HepG2 (cell line): ENCODE data around the gene PYCR2. TPM values are rescaled to one million over a fixed set of nuclear protein-coding genes. Genes with fewer than 3 reads are reported as not detected.
A peak's percentile ranks its signal among the peaks of the same experiment; 100 is the strongest.

Source experiments
- ATAC-seq: fragments of 200-7000 bp; cut with Tn5 transposase; 3 replicates; pipeline ENCODE4 v1.9.1; 2020; ENCODE audit warnings: mild to moderate bottlenecking, moderate library complexity
- BruUV-seq: library from RNA; stranded (reverse); fragments of 400-500 nt; replicated peaks from 2 replicates; lab custom pipeline; 2021; lab: Mats Ljungman, UMichigan
- CTCF ChIA-PET: fragments of 300-600 bp; formaldehyde crosslinking; extraction: SDS; loops from one replicate; lab custom pipeline; 2021; ENCODE audit warnings: low total read pairs, inconsistent platforms, low intra/inter-chr PET ratio; lab: Yijun Ruan, JAX
- POLR2A ChIA-PET: fragments of 350-600 bp; sonication (Branson Sonifier 250); formaldehyde crosslinking; loops from one replicate; lab custom pipeline; 2020; ENCODE audit warnings: antibody characterized with exemption, inconsistent platforms; lab: Yijun Ruan, JAX
- DNase-seq: peaks from one replicate; pipeline ENCODE4 v3.0.0-alpha.2; 2015; ENCODE audit warnings: low spot score
- FAIRE-seq: peaks from 3 replicates; lab custom pipeline; 2011; peaks lifted over from hg19 to GRCh38; lab: Jason Lieb, UNC
- H2AFZ ChIP-seq: one replicate; pipeline ENCODE4 v1.6.1; 2011; ENCODE audit warnings: low read length, inconsistent platforms
- H3K27ac ChIP-seq: fragments of 300-600 bp; 3 replicates; pipeline ENCODE4 v1.8.0; 2011; ENCODE audit warnings: mixed run types, mild to moderate bottlenecking, mixed read lengths, low read length, inconsistent platforms; ENCODE audit not compliant: insufficient read depth; ENCODE audit errors: extremely low read length
- H3K27me3 ChIP-seq, 2 experiments: fragments of 200-600 bp in 1 of 2; 2 replicates in 1 of 2; 3 replicates in 1 of 2; pipeline versions ENCODE4 v1.6.0 to v1.8.0; 2011; ENCODE audit warnings: low read length in 2 of 2, mild to moderate bottlenecking in 2 of 2, moderate library complexity in 2 of 2, inconsistent platforms in 1 of 2; ENCODE audit not compliant: insufficient read depth in 2 of 2, control insufficient read depth in 1 of 2
- H3K36me3 ChIP-seq, 2 experiments: fragments of 200-600 bp in 1 of 2; replicated peaks in 1 of 2; 2 replicates in 1 of 2; 3 replicates in 1 of 2; pipeline versions ENCODE4 v1.5.1 to v1.8.0; 2011; ENCODE audit warnings: low read length in 2 of 2, inconsistent platforms in 1 of 2; ENCODE audit not compliant: insufficient read depth in 2 of 2, control insufficient read depth in 1 of 2
- H3K4me1 ChIP-seq: 2 replicates; pipeline ENCODE4 v1.5.1; 2012; ENCODE audit warnings: low read length, inconsistent platforms; ENCODE audit not compliant: insufficient read depth
- H3K4me2 ChIP-seq: 2 replicates; pipeline ENCODE4 v1.6.0; 2011; ENCODE audit warnings: low read depth, low read length, inconsistent platforms
- H3K4me3 ChIP-seq, 3 experiments: fragments of 200-600 bp in 1 of 3; sonication (generic), shearing (Covaris generic) in 1 of 3; replicated peaks in 1 of 3; 2 replicates each; pipeline ENCODE4 v1.5.1; 2011 to 2016; ENCODE audit warnings: low read length in 3 of 3, inconsistent platforms in 2 of 3, low read depth in 2 of 3, mild to moderate bottlenecking in 2 of 3, control low read depth in 1 of 3, mixed read lengths in 1 of 3; ENCODE audit not compliant: insufficient read depth in 1 of 3
- H3K79me2 ChIP-seq: one replicate; pipeline ENCODE4 v1.6.1; 2011; ENCODE audit warnings: low read length, inconsistent platforms; ENCODE audit not compliant: insufficient read depth
- H3K9ac ChIP-seq: 2 replicates; pipeline ENCODE4 v1.6.0; 2011; ENCODE audit warnings: mild to moderate bottlenecking, low read depth, low read length, inconsistent platforms; ENCODE audit not compliant: insufficient read depth
- H3K9me3 ChIP-seq: 2 replicates; pipeline ENCODE4 v1.5.1; 2012; ENCODE audit warnings: mild to moderate bottlenecking, low read length
- H4K20me1 ChIP-seq: 2 replicates; pipeline ENCODE4 v1.6.0; 2011; ENCODE audit warnings: inconsistent platforms, mild to moderate bottlenecking, low read length, moderate library complexity; ENCODE audit not compliant: insufficient read depth
- ETV5 ChIP-seq: IDR thresholded peaks from 2 replicates; pipeline ENCODE4 v1.6.1; 2018; ENCODE audit warnings: missing biosample characterization, missing genetic modification reagents, inconsistent platforms, borderline replicate concordance
- HOXA3 ChIP-seq: sonication (generic); formaldehyde crosslinking; IDR thresholded peaks from 2 replicates; pipeline ENCODE4 v1.5.0; 2020; ENCODE audit warnings: missing genetic modification reagents
- SALL1 ChIP-seq: sonication (generic); formaldehyde crosslinking; IDR thresholded peaks from 2 replicates; pipeline ENCODE4 v1.8.0; 2022; ENCODE audit warnings: mild to moderate bottlenecking, missing genetic modification reagents
- ZMYM3 ChIP-seq: sonication (generic); formaldehyde crosslinking; IDR thresholded peaks from 2 replicates; pipeline ENCODE4 v1.5.1; 2020; ENCODE audit warnings: mild to moderate bottlenecking, missing genetic modification reagents
- ZNF230 ChIP-seq: sonication (generic); formaldehyde crosslinking; IDR thresholded peaks from 2 replicates; pipeline ENCODE4 v1.4.0; 2020; ENCODE audit warnings: mild to moderate bottlenecking, missing genetic modification reagents
- ZNF460 ChIP-seq: sonication (generic); formaldehyde crosslinking; IDR thresholded peaks from 2 replicates; pipeline ENCODE4 v1.5.1; 2020; ENCODE audit warnings: missing genetic modification reagents, mild to moderate bottlenecking, borderline replicate concordance
- ZNF792 ChIP-seq: IDR thresholded peaks from 2 replicates; pipeline ENCODE4 v1.6.1; 2016
- WGBS: methylation state at CpG from one replicate; pipeline ENCODE4 v1.1.6; 2017; ENCODE audit warnings: low lambda C conversion rate; 5-methylcytosine and 5-hydroxymethylcytosine counted together
- in situ Hi-C: cut with HindIII; loops from 2 replicates; pipeline ENCODE4 v1.10.0; 2017; ENCODE audit warnings: low pct_unique_long_range_greater_than_20kb; ENCODE audit not compliant: extremely low pct_ligation_motif_present
- intact Hi-C: fragments of 100-400 bp; cut with micrococcal nuclease; formaldehyde crosslinking; loops from one replicate; pipeline ENCODE4 v1.10.0; 2022; ENCODE audit not compliant: unreplicated experiment
- polyA plus RNA-seq, 8 experiments: library from polyadenylated mRNA; depleted of rRNA in 3 of 8; stranded (reverse) in 7 of 8; unstranded in 1 of 8; fragments of >200 nt; fragmentation: Illumina TruSeq in 4 of 8; extraction: Trizol in 4 of 8; gene quantifications; 2 replicates each; pipeline versions ENCODE4 v1.2.1 to v1.2.3, GENCODE V29; 2011 to 2016; ENCODE audit warnings: low read depth in 4 of 8, missing spikeins in 1 of 8, mixed read lengths in 1 of 8; ENCODE audit not compliant: insufficient read depth in 1 of 8
- total RNA-seq, 5 experiments: library from RNA; depleted of rRNA; stranded (reverse); fragments of >200 nt; fragmentation: Illumina TruSeq; extraction: Trizol; gene quantifications; 2 replicates each; pipeline ENCODE4 v1.2.3, GENCODE V29; 2016; ENCODE audit warnings: low read depth in 1 of 5
- TF ChIP-seq, protein P1 (sequence below): sonication (generic); formaldehyde crosslinking; IDR thresholded peaks from 2 replicates; pipeline ENCODE4 v1.8.0; 2022; ENCODE audit warnings: mild to moderate bottlenecking, missing genetic modification reagents, borderline replicate concordance
- TF ChIP-seq, protein P2 (sequence below): sonication (generic); formaldehyde crosslinking; IDR thresholded peaks from 2 replicates; pipeline ENCODE4 v1.5.1; 2020; ENCODE audit warnings: mild to moderate bottlenecking, missing genetic modification reagents, moderate library complexity
- TF ChIP-seq, protein P3 (sequence below): sonication (generic); formaldehyde crosslinking; IDR thresholded peaks from 2 replicates; pipeline ENCODE4 v1.4.0; 2020; ENCODE audit warnings: missing genetic modification reagents
- TF ChIP-seq, protein P4 (sequence below): sonication (generic); formaldehyde crosslinking; IDR thresholded peaks from 2 replicates; pipeline ENCODE4 v1.5.1; 2020; ENCODE audit warnings: mild to moderate bottlenecking, moderate library complexity, missing genetic modification reagents

Gene PYCR2
- total and polyA plus RNA-seq, 2 of the 13 experiments (the other 11 are each of a cell fraction or from before 2014, with no cell fraction given), result 47.2 to 47.8 TPM

DNA sequence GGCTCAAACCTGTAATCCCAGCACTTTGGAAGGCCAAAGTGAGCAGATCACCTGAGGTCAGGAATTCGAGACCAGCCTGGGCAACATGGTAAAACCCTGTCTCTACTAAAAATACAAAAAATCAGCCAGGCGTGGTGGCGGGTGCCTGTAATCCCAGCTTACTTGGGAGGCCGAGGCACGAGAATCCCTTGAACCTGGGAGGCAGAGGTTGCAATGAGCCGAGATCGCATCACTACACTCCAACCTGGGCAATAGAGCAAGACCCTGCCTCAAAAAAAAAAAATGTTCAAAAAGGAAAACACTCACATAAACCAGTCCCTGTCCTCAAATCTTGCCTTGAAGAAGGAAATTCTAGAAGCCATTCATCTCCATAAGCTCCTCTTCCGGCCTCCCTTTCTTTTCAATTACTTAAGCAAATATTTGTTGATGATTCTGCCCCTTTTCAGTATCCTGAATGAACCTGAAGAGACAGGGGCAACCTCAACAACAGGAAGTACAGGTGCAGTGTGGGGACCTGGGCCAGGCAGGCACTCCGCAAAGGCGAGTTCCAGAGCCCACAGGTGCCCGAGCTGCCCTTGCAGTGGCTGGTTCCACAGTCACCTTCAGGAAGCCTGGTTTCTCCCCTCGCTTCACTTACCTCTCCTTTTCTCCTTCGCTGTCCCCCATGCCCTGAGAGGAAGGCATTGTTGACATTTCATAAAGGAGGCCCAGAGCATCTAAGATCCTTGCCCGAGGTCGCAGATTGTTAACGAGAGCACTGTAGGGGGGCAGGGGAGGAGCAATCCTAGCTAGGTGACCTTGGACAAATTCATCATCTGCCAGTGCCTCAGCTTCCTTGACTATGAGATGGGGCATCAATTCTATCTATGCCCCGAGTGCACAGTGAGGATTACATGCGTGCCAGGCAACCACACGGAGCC is 26.2 kb downstream of the PYCR2 start:
- Histone ChIP-seq H3K4me1 (peaks cover 40% of the 10 kb centered on the region), H3K27ac (peak overlapping the region; percentile 19), H3K27me3 (no peaks in the 10 kb centered on the region), H4K20me1 (no peaks in the 10 kb centered on the region), H3K4me2 (peak overlapping the region; percentile 75), H3K9me3 (no peaks in the 10 kb centered on the region), H2AFZ (peak overlapping the region; percentile 35), H3K9ac (peak overlapping the region; percentile 32; the same call in 1 of the 2 replicates), H3K36me3 (no peaks in the 10 kb centered on the region; a peak in 1 of 5 replicates), H3K79me2 (no peaks in the 10 kb centered on the region), H3K4me3 (peak overlapping the region; percentile 11 to 46 (median 14); a peak in 3 of 6 replicates)
- CTCF ChIA-PET, result no interaction called here
- POLR2A ChIA-PET, result interaction anchor here (0.5 to 3.5 kb wide), 5 partner anchors 11 to 120 kb away, joined by 3 to 29 read pairs (median 7); partner anchors contain the start of genes PYCR2, SRP9 and TMEM63A
- in situ Hi-C loops (no loop called here), intact Hi-C loops (no loop called here)
- DNase-seq (peak; percentile 19), ATAC-seq (peak; percentile 71), FAIRE-seq (no peak)
- BruUV-seq, result no TSS peak
- WGBS, result 20% methylated on average over 18 of the region's 19 CpGs
- TF ChIP-seq, protein P1, sequence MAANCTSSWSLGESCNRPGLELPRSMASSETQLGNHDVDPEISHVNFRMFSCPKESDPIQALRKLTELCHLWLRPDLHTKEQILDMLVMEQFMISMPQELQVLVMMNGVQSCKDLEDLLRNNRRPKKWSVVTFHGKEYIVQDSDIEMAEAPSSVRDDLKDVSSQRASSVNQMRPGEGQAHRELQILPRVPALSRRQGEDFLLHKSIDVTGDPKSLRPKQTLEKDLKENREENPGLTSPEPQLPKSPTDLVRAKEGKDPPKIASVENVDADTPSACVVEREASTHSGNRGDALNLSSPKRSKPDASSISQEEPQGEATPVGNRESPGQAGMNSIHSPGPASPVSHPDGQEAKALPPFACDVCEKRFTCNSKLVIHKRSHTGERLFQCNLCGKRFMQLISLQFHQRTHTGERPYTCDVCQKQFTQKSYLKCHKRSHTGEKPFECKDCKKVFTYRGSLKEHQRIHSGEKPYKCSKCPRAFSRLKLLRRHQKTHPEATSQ (CRISPR knock-in tag), result 0 out of 2 replicates have a peak, but pooled peaks have one; percentile 32
- TF ChIP-seq HOXA3 (0 out of 2 replicates have a peak, but pooled peaks have one; percentile 3), ZMYM3 (CRISPR knock-in tag) (peak; percentile 28; the same call in 1 of the 2 replicates), ZNF460 (CRISPR knock-in tag) (peak; percentile 58; the same call in 1 of the 2 replicates), ZNF230 (CRISPR knock-in tag) (0 out of 2 replicates have a peak, but pooled peaks have one; percentile 49), ZNF792 (CRISPR knock-in tag) (0 out of 2 replicates have a peak, but pooled peaks have one; percentile 18), ETV5 (CRISPR knock-in tag) (peak; percentile 79; the same call in 1 of the 2 replicates), SALL1 (CRISPR knock-in tag) (peak; percentile 30; the same call in 1 of the 2 replicates)
- TF ChIP-seq, protein P2, sequence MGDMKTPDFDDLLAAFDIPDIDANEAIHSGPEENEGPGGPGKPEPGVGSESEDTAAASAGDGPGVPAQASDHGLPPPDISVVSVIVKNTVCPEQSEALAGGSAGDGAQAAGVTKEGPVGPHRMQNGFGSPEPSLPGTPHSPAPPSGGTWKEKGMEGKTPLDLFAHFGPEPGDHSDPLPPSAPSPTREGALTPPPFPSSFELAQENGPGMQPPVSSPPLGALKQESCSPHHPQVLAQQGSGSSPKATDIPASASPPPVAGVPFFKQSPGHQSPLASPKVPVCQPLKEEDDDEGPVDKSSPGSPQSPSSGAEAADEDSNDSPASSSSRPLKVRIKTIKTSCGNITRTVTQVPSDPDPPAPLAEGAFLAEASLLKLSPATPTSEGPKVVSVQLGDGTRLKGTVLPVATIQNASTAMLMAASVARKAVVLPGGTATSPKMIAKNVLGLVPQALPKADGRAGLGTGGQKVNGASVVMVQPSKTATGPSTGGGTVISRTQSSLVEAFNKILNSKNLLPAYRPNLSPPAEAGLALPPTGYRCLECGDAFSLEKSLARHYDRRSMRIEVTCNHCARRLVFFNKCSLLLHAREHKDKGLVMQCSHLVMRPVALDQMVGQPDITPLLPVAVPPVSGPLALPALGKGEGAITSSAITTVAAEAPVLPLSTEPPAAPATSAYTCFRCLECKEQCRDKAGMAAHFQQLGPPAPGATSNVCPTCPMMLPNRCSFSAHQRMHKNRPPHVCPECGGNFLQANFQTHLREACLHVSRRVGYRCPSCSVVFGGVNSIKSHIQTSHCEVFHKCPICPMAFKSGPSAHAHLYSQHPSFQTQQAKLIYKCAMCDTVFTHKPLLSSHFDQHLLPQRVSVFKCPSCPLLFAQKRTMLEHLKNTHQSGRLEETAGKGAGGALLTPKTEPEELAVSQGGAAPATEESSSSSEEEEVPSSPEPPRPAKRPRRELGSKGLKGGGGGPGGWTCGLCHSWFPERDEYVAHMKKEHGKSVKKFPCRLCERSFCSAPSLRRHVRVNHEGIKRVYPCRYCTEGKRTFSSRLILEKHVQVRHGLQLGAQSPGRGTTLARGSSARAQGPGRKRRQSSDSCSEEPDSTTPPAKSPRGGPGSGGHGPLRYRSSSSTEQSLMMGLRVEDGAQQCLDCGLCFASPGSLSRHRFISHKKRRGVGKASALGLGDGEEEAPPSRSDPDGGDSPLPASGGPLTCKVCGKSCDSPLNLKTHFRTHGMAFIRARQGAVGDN, result peak; percentile 35; the same call in 1 of the 2 replicates
- TF ChIP-seq, protein P3, sequence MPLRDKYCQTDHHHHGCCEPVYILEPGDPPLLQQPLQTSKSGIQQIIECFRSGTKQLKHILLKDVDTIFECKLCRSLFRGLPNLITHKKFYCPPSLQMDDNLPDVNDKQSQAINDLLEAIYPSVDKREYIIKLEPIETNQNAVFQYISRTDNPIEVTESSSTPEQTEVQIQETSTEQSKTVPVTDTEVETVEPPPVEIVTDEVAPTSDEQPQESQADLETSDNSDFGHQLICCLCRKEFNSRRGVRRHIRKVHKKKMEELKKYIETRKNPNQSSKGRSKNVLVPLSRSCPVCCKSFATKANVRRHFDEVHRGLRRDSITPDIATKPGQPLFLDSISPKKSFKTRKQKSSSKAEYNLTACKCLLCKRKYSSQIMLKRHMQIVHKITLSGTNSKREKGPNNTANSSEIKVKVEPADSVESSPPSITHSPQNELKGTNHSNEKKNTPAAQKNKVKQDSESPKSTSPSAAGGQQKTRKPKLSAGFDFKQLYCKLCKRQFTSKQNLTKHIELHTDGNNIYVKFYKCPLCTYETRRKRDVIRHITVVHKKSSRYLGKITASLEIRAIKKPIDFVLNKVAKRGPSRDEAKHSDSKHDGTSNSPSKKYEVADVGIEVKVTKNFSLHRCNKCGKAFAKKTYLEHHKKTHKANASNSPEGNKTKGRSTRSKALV, result no peak
- TF ChIP-seq, protein P4, sequence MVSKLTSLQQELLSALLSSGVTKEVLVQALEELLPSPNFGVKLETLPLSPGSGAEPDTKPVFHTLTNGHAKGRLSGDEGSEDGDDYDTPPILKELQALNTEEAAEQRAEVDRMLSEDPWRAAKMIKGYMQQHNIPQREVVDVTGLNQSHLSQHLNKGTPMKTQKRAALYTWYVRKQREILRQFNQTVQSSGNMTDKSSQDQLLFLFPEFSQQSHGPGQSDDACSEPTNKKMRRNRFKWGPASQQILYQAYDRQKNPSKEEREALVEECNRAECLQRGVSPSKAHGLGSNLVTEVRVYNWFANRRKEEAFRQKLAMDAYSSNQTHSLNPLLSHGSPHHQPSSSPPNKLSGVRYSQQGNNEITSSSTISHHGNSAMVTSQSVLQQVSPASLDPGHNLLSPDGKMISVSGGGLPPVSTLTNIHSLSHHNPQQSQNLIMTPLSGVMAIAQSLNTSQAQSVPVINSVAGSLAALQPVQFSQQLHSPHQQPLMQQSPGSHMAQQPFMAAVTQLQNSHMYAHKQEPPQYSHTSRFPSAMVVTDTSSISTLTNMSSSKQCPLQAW (CRISPR knock-in tag), result peak; percentile 29; the same call in 1 of the 2 replicates
